HepG2 (cell line): ENCODE data around the gene METAP2. TPM values are rescaled to one million over a fixed set of nuclear protein-coding genes. Genes with fewer than 3 reads are reported as not detected.

Source experiments
- ARNT ChIP-seq: fragments of 450-650 bp; IDR thresholded peaks from 2 replicates; pipeline ENCODE4 v1.6.1; 2017
- ARNT2 ChIP-seq: sonication (generic); formaldehyde crosslinking; IDR thresholded peaks from 2 replicates; pipeline ENCODE4 v1.8.0; 2022; ENCODE audit warnings: mild to moderate bottlenecking, low read depth, missing genetic modification reagents, moderate library complexity
- CREM ChIP-seq, 2 experiments: sonication (generic) in 1 of 2; formaldehyde crosslinking in 1 of 2; IDR thresholded peaks; 2 replicates each; pipeline versions ENCODE4 v1.4.0 to v1.6.1; 2016 to 2020; ENCODE audit warnings: antibody characterized with exemption in 1 of 2, mild to moderate bottlenecking in 1 of 2, missing genetic modification reagents in 1 of 2
- FOXA3 ChIP-seq: IDR thresholded peaks from 2 replicates; pipeline ENCODE4 v1.6.1; 2016; ENCODE audit warnings: missing genetic modification reagents, missing compliant biosample characterization
- HDAC1 ChIP-seq: sonication (generic); formaldehyde crosslinking; IDR thresholded peaks from 2 replicates; pipeline ENCODE4 v1.5.1; 2020; ENCODE audit warnings: mild to moderate bottlenecking, missing genetic modification reagents
- HDAC6 ChIP-seq: fragments of 200-600 bp; sonication (generic); IDR thresholded peaks from 2 replicates; pipeline ENCODE4 v1.7.0; 2017; ENCODE audit warnings: mild to moderate bottlenecking, antibody characterized with exemption, low read length, low read depth
- HOXA5 ChIP-seq: sonication (generic); formaldehyde crosslinking; IDR thresholded peaks from 2 replicates; pipeline ENCODE4 v1.4.0; 2020; ENCODE audit warnings: missing genetic modification reagents
- MTA3 ChIP-seq: sonication (generic); formaldehyde crosslinking; IDR thresholded peaks from 2 replicates; pipeline ENCODE4 v1.4.0; 2020; ENCODE audit warnings: missing genetic modification reagents
- NRL ChIP-seq: sonication (generic); formaldehyde crosslinking; IDR thresholded peaks from 2 replicates; pipeline ENCODE4 v1.5.0; 2020; ENCODE audit warnings: missing genetic modification reagents, mild to moderate bottlenecking, moderate library complexity, borderline replicate concordance
- PRPF4 ChIP-seq: fragments of 200-400 bp; formaldehyde crosslinking; IDR thresholded peaks from 2 replicates; pipeline ENCODE4 v1.6.1; 2016; ENCODE audit warnings: low read length, low read depth; ENCODE audit not compliant: poor library complexity, severe bottlenecking
- SPEN ChIP-seq: sonication (generic); formaldehyde crosslinking; IDR thresholded peaks from 2 replicates; pipeline ENCODE4 v1.5.1; 2020; ENCODE audit warnings: low read depth, mild to moderate bottlenecking, missing genetic modification reagents
- ZBTB4 ChIP-seq: sonication (generic); formaldehyde crosslinking; IDR thresholded peaks from 2 replicates; pipeline ENCODE4 v1.4.0; 2020; ENCODE audit warnings: missing genetic modification reagents, mild to moderate bottlenecking, borderline replicate concordance
- ZNF329 ChIP-seq: sonication (generic); formaldehyde crosslinking; IDR thresholded peaks from 2 replicates; pipeline ENCODE4 v1.9.0; 2021; ENCODE audit warnings: low read depth, mild to moderate bottlenecking, missing genetic modification reagents
- ZNF333 ChIP-seq: sonication (generic); formaldehyde crosslinking; IDR thresholded peaks from 2 replicates; pipeline ENCODE4 v1.4.0; 2020; ENCODE audit warnings: mild to moderate bottlenecking, missing genetic modification reagents, borderline replicate concordance
- ZNF510 ChIP-seq: sonication (generic); formaldehyde crosslinking; IDR thresholded peaks from 2 replicates; pipeline ENCODE4 v1.4.0; 2020; ENCODE audit warnings: low read depth, mild to moderate bottlenecking, missing genetic modification reagents
- ZNF558 ChIP-seq: sonication (generic); formaldehyde crosslinking; IDR thresholded peaks from 2 replicates; pipeline ENCODE4 v1.9.0; 2022; ENCODE audit warnings: mild to moderate bottlenecking, missing genetic modification reagents, borderline replicate concordance
- ZNF567 ChIP-seq: sonication (generic); formaldehyde crosslinking; IDR thresholded peaks from 2 replicates; pipeline ENCODE4 v1.8.1; 2023; ENCODE audit warnings: mild to moderate bottlenecking, missing genetic modification reagents, borderline replicate concordance
- ZNF652 ChIP-seq: IDR thresholded peaks from 2 replicates; pipeline ENCODE4 v1.6.1; 2016; ENCODE audit warnings: low read depth, borderline replicate concordance
- ZNF703 ChIP-seq: sonication (generic); formaldehyde crosslinking; IDR thresholded peaks from 2 replicates; pipeline ENCODE4 v1.5.1; 2020; ENCODE audit warnings: missing genetic modification reagents, mild to moderate bottlenecking, moderate library complexity, borderline replicate concordance
- ZSCAN9 ChIP-seq: IDR thresholded peaks from 2 replicates; pipeline ENCODE4 v1.6.1; 2016; ENCODE audit warnings: borderline replicate concordance
- polyA plus RNA-seq, 8 experiments: library from polyadenylated mRNA; depleted of rRNA in 3 of 8; stranded (reverse) in 7 of 8; unstranded in 1 of 8; fragments of >200 nt; fragmentation: Illumina TruSeq in 4 of 8; extraction: Trizol in 4 of 8; gene quantifications; 2 replicates each; pipeline versions ENCODE4 v1.2.1 to v1.2.3, GENCODE V29; 2011 to 2016; ENCODE audit warnings: low read depth in 4 of 8, missing spikeins in 1 of 8, mixed read lengths in 1 of 8; ENCODE audit not compliant: insufficient read depth in 1 of 8
- total RNA-seq, 5 experiments: library from RNA; depleted of rRNA; stranded (reverse); fragments of >200 nt; fragmentation: Illumina TruSeq; extraction: Trizol; gene quantifications; 2 replicates each; pipeline ENCODE4 v1.2.3, GENCODE V29; 2016; ENCODE audit warnings: low read depth in 1 of 5
- TF ChIP-seq, protein P1 (sequence below): sonication (generic); formaldehyde crosslinking; IDR thresholded peaks from 2 replicates; pipeline ENCODE4 v1.9.0; 2022; ENCODE audit warnings: missing genetic modification reagents, mild to moderate bottlenecking, borderline replicate concordance
- TF ChIP-seq, protein P2 (sequence below): sonication (generic); formaldehyde crosslinking; IDR thresholded peaks from 2 replicates; pipeline ENCODE4 v1.5.0; 2020; ENCODE audit warnings: missing genetic modification reagents, mild to moderate bottlenecking, borderline replicate concordance
- TF ChIP-seq, protein P3 (sequence below): sonication (generic); formaldehyde crosslinking; IDR thresholded peaks from 2 replicates; pipeline ENCODE4 v1.5.0; 2020; ENCODE audit warnings: missing genetic modification reagents

The METAP2 gene
- total and polyA plus RNA-seq, 2 of the 13 experiments (the other 11 are each of a cell fraction or from before 2014, with no cell fraction given), result 67.8 to 131 TPM

DNA sequence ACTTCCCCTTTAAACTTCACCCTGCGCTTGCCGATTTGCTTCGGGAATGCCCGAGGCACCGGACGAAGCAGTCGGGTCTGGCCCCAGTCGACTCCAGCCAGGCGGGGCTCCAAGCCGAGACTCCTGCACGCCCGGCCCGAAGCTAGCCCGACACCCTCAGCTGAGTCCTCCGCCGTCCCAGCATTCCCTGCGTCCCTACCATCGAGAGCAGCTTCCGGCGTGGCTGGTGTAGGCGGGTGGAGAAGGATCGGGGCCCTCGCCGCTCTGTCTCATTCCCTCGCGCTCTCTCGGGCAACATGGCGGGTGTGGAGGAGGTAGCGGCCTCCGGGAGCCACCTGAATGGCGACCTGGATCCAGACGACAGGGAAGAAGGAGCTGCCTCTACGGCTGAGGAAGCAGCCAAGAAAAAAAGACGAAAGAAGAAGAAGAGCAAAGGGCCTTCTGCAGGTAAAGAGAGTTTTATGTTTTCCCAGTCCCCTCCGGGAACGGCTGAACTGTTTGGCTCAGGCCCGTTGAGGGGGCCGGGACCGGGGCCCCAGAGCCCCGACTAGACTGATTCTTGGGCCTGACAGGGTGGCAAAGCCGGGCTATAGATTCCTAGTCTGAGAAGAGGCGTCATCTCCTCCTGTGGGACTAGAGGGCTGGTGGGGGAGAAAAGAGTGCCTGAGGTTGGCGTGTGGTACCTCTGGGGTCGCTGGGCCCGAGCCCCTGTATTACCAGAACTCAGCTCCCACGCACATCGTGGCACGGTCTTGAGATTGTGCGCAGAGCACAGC, at the start of gene METAP2 (continued):
- no peak for TF ChIP-seq ZNF333
- TF ChIP-seq SPEN (CRISPR knock-in tag), result peak; percentile 98
- TF ChIP-seq ZNF558 (CRISPR knock-in tag), result peak; percentile 88; the same call in 1 of the 2 replicates
- peak; percentile 75 for TF ChIP-seq FOXA3
- peak; percentile 48; the same call in 1 of the 2 replicates for TF ChIP-seq ZNF652 (CRISPR knock-in tag)
- peak; percentile 91 for TF ChIP-seq NRL (CRISPR knock-in tag)
- no peak for TF ChIP-seq PRPF4
- no peak for TF ChIP-seq ZBTB4 (CRISPR knock-in tag)
- TF ChIP-seq ARNT2, result peak; percentile 47; the same call in 1 of the 2 replicates
- peak; percentile 93 for TF ChIP-seq HDAC1 (CRISPR knock-in tag)
- peak; percentile 91 for TF ChIP-seq ZSCAN9 (CRISPR knock-in tag)
- TF ChIP-seq ZNF510, result no peak
- TF ChIP-seq, protein P1, sequence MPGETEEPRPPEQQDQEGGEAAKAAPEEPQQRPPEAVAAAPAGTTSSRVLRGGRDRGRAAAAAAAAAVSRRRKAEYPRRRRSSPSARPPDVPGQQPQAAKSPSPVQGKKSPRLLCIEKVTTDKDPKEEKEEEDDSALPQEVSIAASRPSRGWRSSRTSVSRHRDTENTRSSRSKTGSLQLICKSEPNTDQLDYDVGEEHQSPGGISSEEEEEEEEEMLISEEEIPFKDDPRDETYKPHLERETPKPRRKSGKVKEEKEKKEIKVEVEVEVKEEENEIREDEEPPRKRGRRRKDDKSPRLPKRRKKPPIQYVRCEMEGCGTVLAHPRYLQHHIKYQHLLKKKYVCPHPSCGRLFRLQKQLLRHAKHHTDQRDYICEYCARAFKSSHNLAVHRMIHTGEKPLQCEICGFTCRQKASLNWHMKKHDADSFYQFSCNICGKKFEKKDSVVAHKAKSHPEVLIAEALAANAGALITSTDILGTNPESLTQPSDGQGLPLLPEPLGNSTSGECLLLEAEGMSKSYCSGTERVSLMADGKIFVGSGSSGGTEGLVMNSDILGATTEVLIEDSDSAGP (CRISPR knock-in tag), result peak; percentile 98
- TF ChIP-seq ZNF329 (CRISPR knock-in tag), result peak; percentile 83; the same call in 1 of the 2 replicates
- no peak for TF ChIP-seq ARNT
- TF ChIP-seq HDAC6, result no peak
- TF ChIP-seq CREM (IDR thresholded peaks at IDR 0.05), result peak; percentile 52; the same call in 1 of the 2 replicates
- no peak for TF ChIP-seq CREM (CRISPR knock-in tag; IDR thresholded peaks at IDR 0.05)
- TF ChIP-seq ZNF567 (CRISPR knock-in tag), result peak; percentile 75; the same call in 1 of the 2 replicates
- peak; percentile 90; the same call in 1 of the 2 replicates for TF ChIP-seq HOXA5 (CRISPR knock-in tag)
- TF ChIP-seq, protein P2, sequence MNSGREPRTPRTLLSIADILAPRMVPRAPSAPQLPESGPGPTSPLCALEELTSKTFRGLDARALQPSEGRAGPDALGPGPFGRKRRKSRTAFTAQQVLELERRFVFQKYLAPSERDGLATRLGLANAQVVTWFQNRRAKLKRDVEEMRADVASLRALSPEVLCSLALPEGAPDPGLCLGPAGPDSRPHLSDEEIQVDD (CRISPR knock-in tag), result peak; percentile 29; the same call in 1 of the 2 replicates
- TF ChIP-seq MTA3 (CRISPR knock-in tag), result no peak
- TF ChIP-seq, protein P3, sequence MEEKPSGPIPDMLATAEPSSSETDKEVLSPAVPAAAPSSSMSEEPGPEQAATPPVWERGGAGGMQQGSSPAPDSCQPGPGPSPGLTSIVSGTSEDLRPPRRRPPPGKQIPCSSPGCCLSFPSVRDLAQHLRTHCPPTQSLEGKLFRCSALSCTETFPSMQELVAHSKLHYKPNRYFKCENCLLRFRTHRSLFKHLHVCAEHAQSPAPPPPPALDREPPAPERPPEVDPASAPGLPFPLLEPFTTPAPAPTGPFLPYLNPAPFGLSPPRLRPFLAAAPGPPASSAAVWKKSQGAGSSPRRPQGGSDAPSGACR (CRISPR knock-in tag), result peak; percentile 71
- peak; percentile 27; the same call in 1 of the 2 replicates for TF ChIP-seq ZNF703 (CRISPR knock-in tag)
